Neuronal stem cell (in vitro differentiated cells): ENCODE data around the gene SPDEF.

ENCODE experiments used
- DNase-seq: peaks from one replicate; pipeline ENCODE4 v3.0.0-alpha.2; 2013; ENCODE audit warnings: low spot score
- H2AFZ ChIP-seq: one replicate; pipeline ENCODE4 v1.6.1; 2013; ENCODE audit warnings: mild to moderate bottlenecking, low read length, inconsistent platforms
- H2AK5ac ChIP-seq: 2 replicates; pipeline ENCODE4 v1.6.1; 2013; ENCODE audit warnings: low read depth, mild to moderate bottlenecking, inconsistent platforms, low read length, moderate library complexity, mixed read lengths
- H2BK120ac ChIP-seq: 2 replicates; pipeline ENCODE4 v1.6.1; 2013; ENCODE audit warnings: low read depth, mild to moderate bottlenecking, inconsistent platforms, low read length, moderate library complexity, mixed read lengths
- H2BK12ac ChIP-seq: one replicate; pipeline ENCODE4 v1.6.1; 2013; ENCODE audit warnings: low read length, inconsistent platforms
- H2BK15ac ChIP-seq: 2 replicates; pipeline ENCODE4 v1.6.1; 2013; ENCODE audit warnings: mild to moderate bottlenecking, low read length, inconsistent platforms, mixed read lengths
- H2BK5ac ChIP-seq: one replicate; pipeline ENCODE4 v1.6.1; 2013; ENCODE audit warnings: inconsistent platforms, mild to moderate bottlenecking, low read length, moderate library complexity
- H3K14ac ChIP-seq: one replicate; pipeline ENCODE4 v1.6.1; 2013; ENCODE audit warnings: low read length, inconsistent platforms
- H3K18ac ChIP-seq: 2 replicates; pipeline ENCODE4 v1.6.1; 2013; ENCODE audit warnings: low read length, inconsistent platforms
- H3K23ac ChIP-seq: 2 replicates; pipeline ENCODE4 v1.6.1; 2013; ENCODE audit warnings: low read depth, mild to moderate bottlenecking, mixed read lengths, low read length, inconsistent platforms; ENCODE audit not compliant: poor library complexity
- H3K27ac ChIP-seq: replicated peaks from 3 replicates; pipeline ENCODE4 v1.5.1; 2013; ENCODE audit warnings: low read length, inconsistent platforms
- H3K27me3 ChIP-seq, 3 experiments: 2 replicates each; pipeline ENCODE4 v1.6.1; 2013; ENCODE audit warnings: low read length in 3 of 3, mild to moderate bottlenecking in 2 of 3, inconsistent platforms in 1 of 3, low read depth in 1 of 3, mixed read lengths in 1 of 3, moderate library complexity in 1 of 3; ENCODE audit not compliant: control insufficient read depth in 3 of 3, insufficient read depth in 3 of 3
- H3K36me3 ChIP-seq, 2 donors: replicated peaks in 1 of 2; 2 replicates each; pipeline ENCODE4 v1.6.1; 2013; ENCODE audit warnings: low read length in 2 of 2; ENCODE audit not compliant: control insufficient read depth in 2 of 2, insufficient read depth in 2 of 2
- H3K4ac ChIP-seq: 2 replicates; pipeline ENCODE4 v1.6.1; 2013; ENCODE audit warnings: inconsistent platforms, mild to moderate bottlenecking, low read length, moderate library complexity
- H3K4me1 ChIP-seq, 2 donors: 1 replicate in 1 of 2; 2 replicates in 1 of 2; pipeline ENCODE4 v1.6.1; 2013; ENCODE audit warnings: low read length in 2 of 2, low read depth in 1 of 2; ENCODE audit not compliant: control insufficient read depth in 2 of 2, insufficient read depth in 1 of 2
- H3K4me2 ChIP-seq: one replicate; pipeline ENCODE4 v1.6.1; 2013; ENCODE audit warnings: mild to moderate bottlenecking, low read length, inconsistent platforms; ENCODE audit not compliant: insufficient read depth, poor library complexity, severe bottlenecking
- H3K4me3 ChIP-seq, 2 donors: 2 replicates each; pipeline ENCODE4 v1.5.1; 2013; ENCODE audit warnings: low read length in 2 of 2, mild to moderate bottlenecking in 2 of 2, inconsistent platforms in 1 of 2, moderate library complexity in 1 of 2
- H3K79me1 ChIP-seq: one replicate; pipeline ENCODE4 v1.6.1; 2013; ENCODE audit warnings: low read depth, mild to moderate bottlenecking, inconsistent platforms, low read length, moderate library complexity
- H3K9ac ChIP-seq: one replicate; pipeline ENCODE4 v1.6.1; 2013; ENCODE audit warnings: mild to moderate bottlenecking, low read depth, low read length, inconsistent platforms; ENCODE audit not compliant: poor library complexity
- H3K9me3 ChIP-seq, 2 donors: replicated peaks in 1 of 2; 2 replicates each; pipeline versions ENCODE3 to v1.6.1; 2013; ENCODE audit warnings: low read length in 2 of 2, mild to moderate bottlenecking in 2 of 2, inconsistent platforms in 1 of 2, low read depth in 1 of 2, mixed read lengths in 1 of 2, moderate library complexity in 1 of 2; ENCODE audit not compliant: control insufficient read depth in 2 of 2, insufficient read depth in 1 of 2
- H4K8ac ChIP-seq: one replicate; pipeline ENCODE4 v1.6.1; 2013; ENCODE audit warnings: low read depth, mild to moderate bottlenecking, inconsistent platforms, low read length, moderate library complexity
- H4K91ac ChIP-seq: one replicate; pipeline ENCODE4 v1.6.1; 2013; ENCODE audit warnings: low read length, low read depth, mild to moderate bottlenecking, inconsistent platforms; ENCODE audit not compliant: poor library complexity
- WGBS, 2 donors: extraction: QIAGEN DNeasy Blood & Tissue Kit; methylation state at CpG; one replicate each; pipeline ENCODE4 v1.1.7; 2013; ENCODE audit warnings: missing lambda C conversion rate in 2 of 2, mixed read lengths in 1 of 2; ENCODE audit not compliant: insufficient read length in 2 of 2, insufficient replicate concordance in 1 of 2; ENCODE audit errors: extremely low coverage in 2 of 2; 5-methylcytosine and 5-hydroxymethylcytosine counted together

The SPDEF gene

GRCh38 chr6:34549026-34549803 is 6.9 kb downstream of the SPDEF start:
- peaks cover 1 to 10% of the 10 kb centered on the region in 2 donors for H3K4me1 ChIP-seq
- H2BK120ac ChIP-seq: no peak overlapping the region
- peaks cover 1% of the 10 kb centered on the region for H3K79me1 ChIP-seq
- H2BK12ac ChIP-seq: no peak overlapping the region
- no peak overlapping the region for H3K4me2 ChIP-seq
- H2BK15ac ChIP-seq: no peak overlapping the region
- peaks cover 0 to 53% (median 0%) of the 10 kb centered on the region in 3 experiments for H3K27me3 ChIP-seq
- peak overlapping the region; percentile 25 for H3K14ac ChIP-seq
- no peak overlapping the region for H2AK5ac ChIP-seq
- H4K8ac ChIP-seq: no peak overlapping the region
- H3K36me3 ChIP-seq: no peaks in the 10 kb centered on the region
- no peak overlapping the region for H2AFZ ChIP-seq
- no peak overlapping the region for H3K4me3 ChIP-seq
- H3K9me3 ChIP-seq: no peaks in the 10 kb centered on the region
- no CpG with 5 or more reads among the region's 16 CpGs for WGBS, 2 donors
- peak overlapping the region; percentile 46 for H3K18ac ChIP-seq
- no peak overlapping the region for H3K23ac ChIP-seq
- no peak overlapping the region for H3K27ac ChIP-seq
- no peak overlapping the region for H3K9ac ChIP-seq
- H2BK5ac ChIP-seq: no peak overlapping the region
- no peak for DNase-seq
- H4K91ac ChIP-seq: no peak overlapping the region
- H3K4ac ChIP-seq: no peak overlapping the region

GRCh38 chr6:34547701-34548644 is 8.2 kb downstream of the SPDEF start:
- Histone ChIP-seq H2BK15ac (no peak overlapping the region), H3K18ac (no peak overlapping the region), H2AK5ac (peak overlapping the region; percentile 69), H4K91ac (no peak overlapping the region), H3K14ac (no peak overlapping the region), H3K4me1 (peaks cover 0 to 10% of the 10 kb centered on the region in 2 donors), H3K4me2 (no peak overlapping the region), H3K79me1 (peaks cover 1% of the 10 kb centered on the region), H4K8ac (no peak overlapping the region), H2BK12ac (no peak overlapping the region), H3K27me3 (peaks cover 0 to 60% (median 0%) of the 10 kb centered on the region in 3 experiments), H3K4ac (no peak overlapping the region), H3K9ac (no peak overlapping the region), H3K36me3 (no peaks in the 10 kb centered on the region), H3K4me3 (no peak overlapping the region), H2BK120ac (no peak overlapping the region), H2AFZ (no peak overlapping the region), H2BK5ac (no peak overlapping the region), H3K23ac (peak overlapping the region; percentile 86), H3K27ac (no peak overlapping the region), H3K9me3 (no peaks in the 10 kb centered on the region)
- DNase-seq: no peak
- WGBS, 2 donors: no CpG with 5 or more reads among the region's 11 CpGs

- Histone ChIP-seq H2BK5ac (no peak overlapping the region), H3K4me3 (no peak overlapping the region), H3K27me3 (peaks cover 0 to 61% (median 0%) of the 10 kb centered on the region in 3 experiments), H4K8ac (no peak overlapping the region), H3K18ac (peak overlapping the region; percentile 53), H2AFZ (no peak overlapping the region), H3K4ac (no peak overlapping the region), H3K36me3 (no peaks in the 10 kb centered on the region), H3K79me1 (peaks cover 1% of the 10 kb centered on the region), H3K4me1 (peaks cover 0 to 10% of the 10 kb centered on the region in 2 donors), H3K9ac (no peak overlapping the region), H3K14ac (no peak overlapping the region), H2AK5ac (no peak overlapping the region), H2BK12ac (no peak overlapping the region), H4K91ac (no peak overlapping the region), H2BK120ac (peak overlapping the region; percentile 26), H3K9me3 (no peaks in the 10 kb centered on the region), H3K4me2 (no peak overlapping the region), H3K23ac (no peak overlapping the region), H3K27ac (no peak overlapping the region), H2BK15ac (no peak overlapping the region)
- no peak for DNase-seq
- no CpG with 5 or more reads among the region's 11 CpGs for WGBS, 2 donors
Observed at GRCh38 chr6:34546551-34547321, 9.4 kb downstream of the SPDEF start.
